HL-60 (cell line): ENCODE results near the gene ATXN7L2.
A peak's percentile ranks its signal among the peaks of the same experiment; 100 is the strongest.

Source experiments
- DNase-seq, 2 experiments: peaks; one replicate each; pipeline ENCODE4 v3.0.0-alpha.2; 2010 to 2020; ENCODE audit warnings: low read depth in 1 of 2, low spot score in 1 of 2
- H3K27ac ChIP-seq: fragments of 250-450 bp; sonication (Bioruptor Pico); replicated peaks from 2 replicates; pipeline ENCODE4 v1.5.1; 2020; ENCODE audit warnings: mild to moderate bottlenecking, moderate library complexity
- H3K27me3 ChIP-seq: fragments of 250-450 bp; sonication (Bioruptor Pico); 2 replicates; pipeline ENCODE4 v1.5.1; 2021; ENCODE audit warnings: mild to moderate bottlenecking, moderate library complexity; ENCODE audit not compliant: insufficient read depth, poor library complexity, severe bottlenecking
- H3K4me3 ChIP-seq: replicated peaks from 2 replicates; pipeline ENCODE4 v1.5.1; 2011; ENCODE audit warnings: mild to moderate bottlenecking, control low read depth, low read length; ENCODE audit not compliant: insufficient read depth
- GABPA ChIP-seq: IDR thresholded peaks from 2 replicates; pipeline ENCODE4 v1.6.1; 2012; ENCODE audit warnings: low read depth
- POLR2AphosphoS5 ChIP-seq: IDR thresholded peaks from 2 replicates; pipeline ENCODE4 v1.6.1; 2012; ENCODE audit warnings: low read depth
- SPI1 ChIP-seq: IDR thresholded peaks from 2 replicates; pipeline ENCODE4 v1.6.1; 2012; ENCODE audit warnings: low read depth, mild to moderate bottlenecking, borderline replicate concordance
- long read RNA-seq: library from polyadenylated mRNA; unstranded; transcript quantifications from one replicate; pipeline ENCODE4 v2.0.0, GENCODE V29; 2020
- TF ChIP-seq, protein P1 (sequence below): IDR thresholded peaks from 2 replicates; pipeline ENCODE4 v1.6.1; 2012; ENCODE audit warnings: low read depth; ENCODE audit not compliant: insufficient replicate concordance
- TF ChIP-seq, protein P2 (sequence below): IDR thresholded peaks from one replicate; pipeline ENCODE4 v1.5.1; 2011; ENCODE audit warnings: low read length, control low read depth, inconsistent platforms; ENCODE audit not compliant: insufficient read depth

The ATXN7L2 gene, protein sequence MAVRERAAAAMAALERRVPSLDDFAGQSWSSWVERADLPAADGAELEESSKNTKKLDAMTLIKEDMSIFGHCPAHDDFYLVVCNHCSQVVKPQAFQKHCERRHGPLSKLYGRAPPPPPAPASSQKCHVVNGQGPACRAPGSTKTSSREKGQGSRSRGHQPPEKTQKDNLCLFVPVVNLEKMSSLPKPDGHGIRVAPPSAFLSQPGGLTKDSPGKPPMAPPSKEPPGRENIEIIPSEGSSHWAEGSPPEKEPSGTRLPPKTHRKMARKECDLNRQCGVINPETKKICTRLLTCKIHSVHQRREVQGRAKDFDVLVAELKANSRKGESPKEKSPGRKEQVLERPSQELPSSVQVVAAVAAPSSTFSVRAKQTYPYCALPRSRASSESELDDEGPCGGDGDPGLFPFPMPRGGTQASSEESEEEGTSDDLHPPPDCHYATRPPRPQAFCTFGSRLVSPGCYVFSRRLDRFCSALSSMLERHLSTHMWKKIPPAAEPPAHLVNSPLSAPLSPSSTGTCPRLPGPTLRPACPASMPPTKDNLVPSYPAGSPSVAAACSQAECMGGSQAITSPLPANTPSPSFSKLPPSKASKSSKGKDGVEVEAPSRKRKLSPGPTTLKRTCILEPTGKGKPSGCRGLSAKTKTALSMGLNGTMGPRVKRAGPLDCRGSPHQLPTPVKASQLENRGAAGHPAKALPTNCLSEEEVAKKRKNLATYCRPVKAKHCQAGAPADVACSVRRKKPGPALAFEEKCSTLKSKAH
- long read RNA-seq, partial matches to known transcripts: 1 of 7 reads
- long read RNA-seq, other reads (novel, unspliced or antisense): 6 of 7 reads

DNA sequence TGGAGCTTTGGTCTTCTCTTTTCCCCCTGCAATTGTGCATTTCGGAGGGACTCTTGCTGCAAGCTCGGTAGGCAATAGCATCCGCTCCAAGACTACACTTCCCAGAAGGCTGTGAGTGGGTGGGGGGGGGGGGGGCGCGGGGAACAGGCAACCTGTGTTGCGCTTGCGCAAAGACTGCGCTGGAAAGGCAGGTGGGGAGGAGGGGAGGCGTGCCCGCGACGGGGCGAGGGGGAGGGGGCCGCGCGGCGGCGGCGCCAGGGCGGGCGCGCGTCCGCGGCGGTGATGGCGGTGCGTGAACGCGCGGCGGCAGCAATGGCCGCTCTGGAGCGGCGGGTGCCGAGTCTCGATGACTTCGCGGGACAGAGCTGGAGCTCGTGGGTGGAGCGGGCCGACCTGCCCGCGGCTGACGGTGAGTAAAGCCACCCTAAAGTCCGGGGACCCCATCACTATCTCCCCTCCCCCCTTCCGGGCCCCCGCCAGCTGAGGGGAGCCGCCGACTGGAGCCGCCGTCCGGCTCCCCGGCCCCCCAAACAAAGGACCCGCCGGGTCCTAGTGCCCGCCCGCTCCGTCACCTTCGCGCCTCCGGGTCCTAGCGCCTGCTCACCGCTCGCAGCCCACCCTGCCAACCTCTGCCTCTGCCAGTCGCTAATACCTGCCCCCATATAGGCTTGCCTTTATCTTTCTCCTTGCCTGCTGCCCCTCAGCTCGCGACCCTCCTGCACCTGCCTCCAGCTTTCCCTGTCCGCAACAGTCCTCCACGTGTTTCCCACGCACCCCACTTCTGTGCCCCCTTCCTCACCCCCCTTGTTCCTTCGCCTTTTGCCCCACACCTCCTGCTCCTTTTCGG, at the start of gene ATXN7L2:
Gene ATXN7L2 (plus strand): TSS at position 234 of the 847 bp plus-strand sequence. CDS start 49 bp downstream, at position 283.
- peak; percentile 75 to 89 for DNase-seq
- TF ChIP-seq GABPA (no peak), SPI1 (0 out of 2 replicates have a peak, but pooled peaks have one; percentile 3), POLR2AphosphoS5 (peak; percentile 64)
- TF ChIP-seq, protein P1, sequence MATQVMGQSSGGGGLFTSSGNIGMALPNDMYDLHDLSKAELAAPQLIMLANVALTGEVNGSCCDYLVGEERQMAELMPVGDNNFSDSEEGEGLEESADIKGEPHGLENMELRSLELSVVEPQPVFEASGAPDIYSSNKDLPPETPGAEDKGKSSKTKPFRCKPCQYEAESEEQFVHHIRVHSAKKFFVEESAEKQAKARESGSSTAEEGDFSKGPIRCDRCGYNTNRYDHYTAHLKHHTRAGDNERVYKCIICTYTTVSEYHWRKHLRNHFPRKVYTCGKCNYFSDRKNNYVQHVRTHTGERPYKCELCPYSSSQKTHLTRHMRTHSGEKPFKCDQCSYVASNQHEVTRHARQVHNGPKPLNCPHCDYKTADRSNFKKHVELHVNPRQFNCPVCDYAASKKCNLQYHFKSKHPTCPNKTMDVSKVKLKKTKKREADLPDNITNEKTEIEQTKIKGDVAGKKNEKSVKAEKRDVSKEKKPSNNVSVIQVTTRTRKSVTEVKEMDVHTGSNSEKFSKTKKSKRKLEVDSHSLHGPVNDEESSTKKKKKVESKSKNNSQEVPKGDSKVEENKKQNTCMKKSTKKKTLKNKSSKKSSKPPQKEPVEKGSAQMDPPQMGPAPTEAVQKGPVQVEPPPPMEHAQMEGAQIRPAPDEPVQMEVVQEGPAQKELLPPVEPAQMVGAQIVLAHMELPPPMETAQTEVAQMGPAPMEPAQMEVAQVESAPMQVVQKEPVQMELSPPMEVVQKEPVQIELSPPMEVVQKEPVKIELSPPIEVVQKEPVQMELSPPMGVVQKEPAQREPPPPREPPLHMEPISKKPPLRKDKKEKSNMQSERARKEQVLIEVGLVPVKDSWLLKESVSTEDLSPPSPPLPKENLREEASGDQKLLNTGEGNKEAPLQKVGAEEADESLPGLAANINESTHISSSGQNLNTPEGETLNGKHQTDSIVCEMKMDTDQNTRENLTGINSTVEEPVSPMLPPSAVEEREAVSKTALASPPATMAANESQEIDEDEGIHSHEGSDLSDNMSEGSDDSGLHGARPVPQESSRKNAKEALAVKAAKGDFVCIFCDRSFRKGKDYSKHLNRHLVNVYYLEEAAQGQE: peak; percentile 81
- TF ChIP-seq, protein P2, sequence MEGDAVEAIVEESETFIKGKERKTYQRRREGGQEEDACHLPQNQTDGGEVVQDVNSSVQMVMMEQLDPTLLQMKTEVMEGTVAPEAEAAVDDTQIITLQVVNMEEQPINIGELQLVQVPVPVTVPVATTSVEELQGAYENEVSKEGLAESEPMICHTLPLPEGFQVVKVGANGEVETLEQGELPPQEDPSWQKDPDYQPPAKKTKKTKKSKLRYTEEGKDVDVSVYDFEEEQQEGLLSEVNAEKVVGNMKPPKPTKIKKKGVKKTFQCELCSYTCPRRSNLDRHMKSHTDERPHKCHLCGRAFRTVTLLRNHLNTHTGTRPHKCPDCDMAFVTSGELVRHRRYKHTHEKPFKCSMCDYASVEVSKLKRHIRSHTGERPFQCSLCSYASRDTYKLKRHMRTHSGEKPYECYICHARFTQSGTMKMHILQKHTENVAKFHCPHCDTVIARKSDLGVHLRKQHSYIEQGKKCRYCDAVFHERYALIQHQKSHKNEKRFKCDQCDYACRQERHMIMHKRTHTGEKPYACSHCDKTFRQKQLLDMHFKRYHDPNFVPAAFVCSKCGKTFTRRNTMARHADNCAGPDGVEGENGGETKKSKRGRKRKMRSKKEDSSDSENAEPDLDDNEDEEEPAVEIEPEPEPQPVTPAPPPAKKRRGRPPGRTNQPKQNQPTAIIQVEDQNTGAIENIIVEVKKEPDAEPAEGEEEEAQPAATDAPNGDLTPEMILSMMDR: no peak
- H3K27ac ChIP-seq: peak within 1 kb of the TSS; percentile 99
- peak within 1 kb of the TSS; percentile 69 for H3K4me3 ChIP-seq
- peaks cover 4% of the 10 kb centered on the region for H3K27me3 ChIP-seq

DNA sequence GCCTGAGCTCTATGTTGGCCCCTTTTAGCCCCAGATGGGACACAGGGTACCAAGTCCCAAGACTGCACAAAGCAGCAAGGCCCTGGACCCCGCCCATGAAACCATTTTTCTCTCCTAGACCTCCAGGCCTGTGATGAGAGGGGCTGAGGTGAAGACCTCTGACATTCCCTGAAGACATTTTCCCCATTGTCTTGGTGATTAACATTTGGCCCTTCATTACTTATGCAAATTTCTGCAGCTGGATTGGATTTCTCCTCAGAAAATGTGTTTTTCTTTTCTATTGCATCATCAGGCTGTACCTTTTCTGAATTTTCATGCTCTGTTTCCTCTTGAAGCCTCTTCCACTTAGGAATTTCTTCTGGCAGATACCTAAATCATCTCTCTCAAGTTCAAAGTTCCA, 49.2 kb upstream of the ATXN7L2 start:
- H3K27ac ChIP-seq: no peak overlapping the region
- H3K4me3 ChIP-seq: no peak overlapping the region
- TF ChIP-seq SPI1 (no peak), POLR2AphosphoS5 (no peak), GABPA (no peak)
- TF ChIP-seq, protein P1: no peak
- TF ChIP-seq, protein P2: no peak
- H3K27me3 ChIP-seq: no peaks in the 10 kb centered on the region
- DNase-seq: no peak

DNA sequence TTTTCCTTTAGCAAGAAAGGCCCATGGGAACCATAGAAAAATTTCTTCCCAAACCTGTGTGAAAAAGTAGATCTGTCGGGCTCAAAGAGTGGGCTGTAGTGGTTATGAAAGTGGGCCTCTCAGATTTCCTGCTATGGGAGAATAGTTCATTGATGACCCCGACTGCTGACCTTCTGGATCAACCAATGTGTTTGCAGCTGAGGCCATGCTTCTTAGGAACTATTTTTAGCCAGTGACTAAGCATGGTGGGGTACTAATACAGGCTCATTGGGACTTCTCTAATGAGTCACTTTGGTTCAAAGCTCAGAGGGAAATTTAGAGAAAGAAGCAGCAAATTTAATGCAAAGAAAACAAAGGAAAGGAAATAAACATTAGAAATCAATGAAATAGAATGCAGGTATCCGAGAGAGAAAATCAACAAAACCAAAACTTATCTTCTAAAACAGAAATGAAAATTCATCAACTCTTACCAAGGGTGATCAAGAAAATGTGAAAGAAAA, 44.9 kb upstream of the ATXN7L2 start:
- TF ChIP-seq, protein P2: no peak
- TF ChIP-seq GABPA (no peak), SPI1 (no peak), POLR2AphosphoS5 (no peak)
- TF ChIP-seq, protein P1: no peak
- DNase-seq: no peak
- H3K27me3 ChIP-seq: peaks cover 1% of the 10 kb centered on the region
- no peak overlapping the region for H3K27ac ChIP-seq
- no peak overlapping the region for H3K4me3 ChIP-seq
